OCI-M1 (cell line): Measurements from ENCODE around the gene PDE4D.
"Not testable (repeated sequence)": the region's sequence is repeated elsewhere in the genome, so short reads cannot be mapped to it uniquely, and the experiment has no call there.

Experiments used
- DNase-seq: peaks from one replicate; lab custom pipeline; 2025; lab: John Stamatoyannopoulos, UW

Gene PDE4D

GRCh38 chr5:59067956-59068656 lies 825.4 kb downstream of the PDE4D start:
- no peak for DNase-seq

- no peak for DNase-seq
These were observed 827.0 kb downstream of the PDE4D start for GRCh38 chr5:59066367-59067163.

GRCh38 chr5:59065554-59065953 lies 828.0 kb downstream of the PDE4D start:
- DNase-seq = no peak

- DNase-seq = no peak
These were observed 829.2 kb downstream of the PDE4D start for GRCh38 chr5:59064293-59064692.

GRCh38 chr5:59062986-59063683 lies 830.4 kb downstream of the PDE4D start:
- DNase-seq = no peak

GRCh38 chr5:59061377-59061776 lies 832.1 kb downstream of the PDE4D start:
- DNase-seq = no peak

- DNase-seq = no peak
These were observed 834.4 kb downstream of the PDE4D start for GRCh38 chr5:59058969-59059687.

GRCh38 chr5:59058237-59058636 lies 835.3 kb downstream of the PDE4D start:
- DNase-seq = no peak

GRCh38 chr5:59056599-59056998 lies 836.9 kb downstream of the PDE4D start:
- DNase-seq = not testable (repeated sequence)

GRCh38 chr5:59055745-59056448 lies 837.6 kb downstream of the PDE4D start:
- DNase-seq = no peak

GRCh38 chr5:59054963-59055528 lies 838.5 kb downstream of the PDE4D start:
- no peak for DNase-seq

- no peak for DNase-seq
These were observed 841.6 kb downstream of the PDE4D start for GRCh38 chr5:59051951-59052350.

GRCh38 chr5:59049095-59049494 lies 844.4 kb downstream of the PDE4D start:
- no peak for DNase-seq

GRCh38 chr5:59042201-59043055 lies 851.1 kb downstream of the PDE4D start:
- DNase-seq = no peak

GRCh38 chr5:59041355-59041754 lies 852.2 kb downstream of the PDE4D start:
- DNase-seq = no peak

- DNase-seq = no peak
These were observed 852.7 kb downstream of the PDE4D start for GRCh38 chr5:59040804-59041201.

GRCh38 chr5:59040024-59040803 lies 853.3 kb downstream of the PDE4D start:
- DNase-seq = peak; percentile 36

GRCh38 chr5:59039296-59040023 lies 854.1 kb downstream of the PDE4D start:
- peak; percentile 78 for DNase-seq

- DNase-seq = no peak
These were observed 854.7 kb downstream of the PDE4D start for GRCh38 chr5:59038798-59039295.
